Epithelial cell of esophagus (primary cell): ENCODE measurements around the gene ADK.
A peak's percentile ranks its signal among the peaks of the same experiment; 100 is the strongest.

Experiments used
- DNase-seq: peaks from one replicate; pipeline ENCODE4 v3.0.0; 2010; ENCODE audit warnings: low read depth
- H3K4me3 ChIP-seq: 2 replicates; pipeline ENCODE4 v1.5.1; 2011; ENCODE audit warnings: mild to moderate bottlenecking, low read length, control low read depth
- CTCF ChIP-seq: IDR thresholded peaks from 2 replicates; pipeline ENCODE4 v1.5.1; 2011; ENCODE audit warnings: low read depth, mild to moderate bottlenecking, low read length, control low read depth, inconsistent platforms; ENCODE audit not compliant: insufficient read depth; ENCODE audit errors: missing control alignments

ADK gene

GRCh38 chr10:74384615-74385183 is 233.7 kb downstream of the ADK start:
- TF ChIP-seq CTCF: no peak
- H3K4me3 ChIP-seq: no peak overlapping the region
- DNase-seq: no peak

GRCh38 chr10:74388801-74389200 is 237.8 kb downstream of the ADK start:
- no peak for TF ChIP-seq CTCF
- no peak overlapping the region for H3K4me3 ChIP-seq
- DNase-seq: peak; percentile 8

GRCh38 chr10:74391786-74392185 is 240.8 kb downstream of the ADK start:
- no peak for TF ChIP-seq CTCF
- DNase-seq: no peak
- no peak overlapping the region for H3K4me3 ChIP-seq

GRCh38 chr10:74394416-74394969 is 243.5 kb downstream of the ADK start:
- no peak for DNase-seq
- TF ChIP-seq CTCF: no peak
- no peak overlapping the region for H3K4me3 ChIP-seq

GRCh38 chr10:74400186-74400585 is 249.2 kb downstream of the ADK start:
- no peak for DNase-seq
- H3K4me3 ChIP-seq: no peak overlapping the region
- no peak for TF ChIP-seq CTCF

- H3K4me3 ChIP-seq: no peak overlapping the region
- TF ChIP-seq CTCF: no peak
- no peak for DNase-seq
Measured at GRCh38 chr10:74406006-74406405, 255.0 kb downstream of the ADK start.
